Upper lobe of left lung (tissue), 6 donors: ENCODE data around the gene GJA5. TPM values are rescaled to one million over a fixed set of nuclear protein-coding genes. Genes with fewer than 3 reads are reported as not detected.
A peak's percentile ranks its signal among the peaks of the same experiment; 100 is the strongest.

Experiments
- ATAC-seq, 2 donors: fragments of 200-7000 bp; cut with Tn5 transposase; one replicate each; pipeline ENCODE4 v1.9.1; 2022; ENCODE audit warnings: mild to moderate bottlenecking in 2 of 2, moderate library complexity in 2 of 2; ENCODE audit not compliant: low FRiP score in 2 of 2
- DNase-seq, 2 donors: peaks; one replicate each; pipeline ENCODE4 v3.0.0-alpha.2; 2019 to 2020
- H3K27ac ChIP-seq, 4 donors: fragments of 200-600 bp; sonication (generic); one replicate each; pipeline ENCODE4 v1.5.1; 2016 to 2019
- H3K27me3 ChIP-seq, 4 donors: fragments of 200-600 bp; sonication (generic); one replicate each; pipeline ENCODE4 v1.5.1; 2017 to 2019
- H3K36me3 ChIP-seq, 4 donors: fragments of 200-600 bp; sonication (generic); one replicate each; pipeline ENCODE4 v1.5.1; 2016 to 2019
- H3K4me1 ChIP-seq, 4 donors: fragments of 200-600 bp; sonication (generic); one replicate each; pipeline ENCODE4 v1.5.1; 2018 to 2019
- H3K4me3 ChIP-seq, 4 donors: fragments of 200-600 bp; sonication (generic); one replicate each; pipeline ENCODE4 v1.5.1; 2017 to 2019; ENCODE audit warnings: mild to moderate bottlenecking in 2 of 4, moderate library complexity in 1 of 4
- H3K9me3 ChIP-seq, 4 donors: fragments of 200-600 bp; sonication (generic); one replicate each; pipeline ENCODE4 v1.5.1; 2018 to 2019
- CTCF ChIP-seq, 6 experiments: fragments of 450-650 bp in 4 of 6; fragments of 200-600 bp in 2 of 6; sonication (generic) in 2 of 6; IDR thresholded peaks; one replicate each; pipeline ENCODE4 v1.5.1; 2016 to 2019; ENCODE audit warnings: antibody characterized with exemption in 6 of 6
- EP300 ChIP-seq, 4 donors: sonication (generic); formaldehyde crosslinking; IDR thresholded peaks; one replicate each; pipeline ENCODE4 v1.5.1; 2017; ENCODE audit warnings: antibody characterized with exemption in 4 of 4, control low read depth in 2 of 4
- POLR2A ChIP-seq, 4 donors: fragments of 450-650 bp; IDR thresholded peaks; one replicate each; pipeline ENCODE4 v1.5.1; 2016 to 2017; ENCODE audit warnings: antibody characterized with exemption in 4 of 4, mild to moderate bottlenecking in 2 of 4
- POLR2AphosphoS5 ChIP-seq, 2 donors: sonication (generic); formaldehyde crosslinking; IDR thresholded peaks; one replicate each; pipeline ENCODE4 v1.5.1; 2017; ENCODE audit warnings: antibody characterized with exemption in 2 of 2
- WGBS, 2 donors: methylation state at CpG; one replicate each; pipeline ENCODE4 v1.1.5; 2017 to 2018; 5-methylcytosine and 5-hydroxymethylcytosine counted together
- total RNA-seq, 6 donors: library from RNA; depleted of rRNA in 4 of 6; stranded (reverse); fragments of >200 nt in 4 of 6; gene quantifications; one replicate each; pipeline versions ENCODE4 v1.1.0 to v1.2.1, GENCODE V29; 2016 to 2021
- donor health status: DM: no; HTN: no; CAD: no; lungs with moderate emphysema.
- donor health status: DM: no; HTN: yes; CAD: no; lungs with severe emphysema.

Gene GJA5
- total RNA-seq, 6 donors from 2014 or later: 6.3 to 83.5 (median 38.2) TPM

GRCh38 chr1:147717051-147717705 is 43.2 kb downstream of the GJA5 start:
- no peak for DNase-seq
- H3K27me3 ChIP-seq: no peaks in the 10 kb centered on the region
- H3K27ac ChIP-seq: no peak overlapping the region

GRCh38 chr1:147712605-147713004 is 47.8 kb downstream of the GJA5 start:
- Histone ChIP-seq H3K27ac (no peak overlapping the region), H3K27me3 (no peaks in the 10 kb centered on the region), H3K36me3 (no peaks in the 10 kb centered on the region), H3K9me3 (no peaks in the 10 kb centered on the region), H3K4me3 (no peak overlapping the region), H3K4me1 (peaks cover 0 to 2% (median 0%) of the 10 kb centered on the region in 4 donors)
- ATAC-seq (no peak), DNase-seq (no peak)
- TF ChIP-seq EP300 (IDR thresholded peaks at IDR 0.05) (no peak), POLR2AphosphoS5 (IDR thresholded peaks at IDR 0.05) (no peak), CTCF (IDR thresholded peaks at IDR 0.05) (no peak), POLR2A (IDR thresholded peaks at IDR 0.05) (no peak)

More at GRCh38 chr1:147717051-147717705, 43.2 kb downstream of the GJA5 start:
- TF ChIP-seq CTCF (IDR thresholded peaks at IDR 0.05) (no peak), POLR2A (IDR thresholded peaks at IDR 0.05) (no peak), EP300 (IDR thresholded peaks at IDR 0.05) (no peak), POLR2AphosphoS5 (IDR thresholded peaks at IDR 0.05) (no peak)
- peaks cover 0 to 9% (median 0%) of the 10 kb centered on the region in 4 donors for H3K4me1 ChIP-seq
- WGBS, 2 donors: 85 to 90% methylated on average over 6 of the region's 6 CpGs
- no peaks in the 10 kb centered on the region for H3K36me3 ChIP-seq
- H3K4me3 ChIP-seq: no peak overlapping the region
- peak in 1 of 2 donors; percentile 47 for ATAC-seq
- H3K9me3 ChIP-seq: no peaks in the 10 kb centered on the region

Other genes starting within 250 kb of the GJA5 start
- 10 to 100 TPM in 5 of 6 donors, 1 to 10 TPM in 1; 8.1 to 24.6 (median 14.6) TPM for gene BCL9, start 219.1 kb downstream of the GJA5 start, total RNA-seq
- 10 to 100 TPM in 5 of 6 donors, 1 to 10 TPM in 1; 8.1 to 60.8 (median 21.6) TPM for gene ACP6, start 90.1 kb downstream of the GJA5 start, total RNA-seq
- not detected for gene GJA8, start 142.2 kb upstream of the GJA5 start, total RNA-seq
- gene GPR89B, start 167.8 kb upstream of the GJA5 start, total RNA-seq: 10 to 100 TPM; 10.5 to 43.0 (median 20.3) TPM